KOPT-K1 (cell line): ENCODE data around the gene PLET1.
A peak's percentile ranks its signal among the peaks of the same experiment; 100 is the strongest.

Experiments
- H3K27ac ChIP-seq: fragments of 200-600 bp; sonication (generic); 2 replicates; pipeline ENCODE4 v1.5.1; 2016; ENCODE audit warnings: antibody characterized with exemption, mild to moderate bottlenecking, low read depth, low read length; ENCODE audit not compliant: poor library complexity, severe bottlenecking
- H3K36me3 ChIP-seq: fragments of 200-600 bp; sonication (generic); 2 replicates; pipeline ENCODE4 v1.5.1; 2017; ENCODE audit warnings: antibody characterized with exemption, mild to moderate bottlenecking, low read length, moderate library complexity; ENCODE audit not compliant: insufficient read depth
- H3K9me3 ChIP-seq: fragments of 200-600 bp; sonication (generic); 2 replicates; pipeline ENCODE4 v1.5.1; 2017; ENCODE audit warnings: antibody characterized with exemption, low read length, mild to moderate bottlenecking; ENCODE audit not compliant: insufficient read depth, poor library complexity, severe bottlenecking

The PLET1 gene

GRCh38 chr11:112260490-112260889 lies at the start of gene PLET1:
Gene PLET1 (minus strand): TSS chr11:112260860. CDS start chr11:112260589, 271 bp downstream.
- no peak within 1 kb of the TSS for H3K27ac ChIP-seq

GRCh38 chr11:112310419-112310818 lies 49.8 kb upstream of the PLET1 start:
- no peaks in the 10 kb centered on the region for H3K9me3 ChIP-seq
- H3K27ac ChIP-seq, result no peak overlapping the region
- no peaks in the 10 kb centered on the region for H3K36me3 ChIP-seq

More at GRCh38 chr11:112260490-112260889, at the start of gene PLET1:
- Histone ChIP-seq H3K36me3 (no peaks in the 10 kb centered on the region), H3K9me3 (no peaks in the 10 kb centered on the region)

GRCh38 chr11:112308651-112309050 lies 48.0 kb upstream of the PLET1 start:
- Histone ChIP-seq H3K27ac (no peak overlapping the region), H3K36me3 (no peaks in the 10 kb centered on the region), H3K9me3 (no peaks in the 10 kb centered on the region)

GRCh38 chr11:112307616-112308015 lies 47.0 kb upstream of the PLET1 start:
- no peaks in the 10 kb centered on the region for H3K36me3 ChIP-seq
- H3K27ac ChIP-seq, result no peak overlapping the region
- no peaks in the 10 kb centered on the region for H3K9me3 ChIP-seq

GRCh38 chr11:112306230-112306629 lies 45.6 kb upstream of the PLET1 start:
- Histone ChIP-seq H3K36me3 (no peaks in the 10 kb centered on the region), H3K27ac (no peak overlapping the region), H3K9me3 (no peaks in the 10 kb centered on the region)

- H3K36me3 ChIP-seq, result no peaks in the 10 kb centered on the region
- no peak overlapping the region for H3K27ac ChIP-seq
- no peaks in the 10 kb centered on the region for H3K9me3 ChIP-seq
These were observed 44.3 kb upstream of the PLET1 start for GRCh38 chr11:112304914-112305313.

- Histone ChIP-seq H3K27ac (no peak overlapping the region), H3K36me3 (no peaks in the 10 kb centered on the region), H3K9me3 (no peaks in the 10 kb centered on the region)
These were observed 43.0 kb upstream of the PLET1 start for GRCh38 chr11:112303616-112304015.

GRCh38 chr11:112302226-112302868 lies 41.7 kb upstream of the PLET1 start:
- Histone ChIP-seq H3K9me3 (no peaks in the 10 kb centered on the region), H3K36me3 (no peaks in the 10 kb centered on the region), H3K27ac (no peak overlapping the region)

- Histone ChIP-seq H3K9me3 (no peaks in the 10 kb centered on the region), H3K27ac (no peak overlapping the region), H3K36me3 (no peaks in the 10 kb centered on the region)
These were observed 39.6 kb upstream of the PLET1 start for GRCh38 chr11:112300094-112300786.

GRCh38 chr11:112298535-112298934 lies 37.9 kb upstream of the PLET1 start:
- Histone ChIP-seq H3K36me3 (no peaks in the 10 kb centered on the region), H3K9me3 (no peaks in the 10 kb centered on the region), H3K27ac (no peak overlapping the region)

GRCh38 chr11:112297248-112297866 lies 36.7 kb upstream of the PLET1 start:
- peak overlapping the region; percentile 31 for H3K27ac ChIP-seq

GRCh38 chr11:112296044-112296443 lies 35.4 kb upstream of the PLET1 start:
- Histone ChIP-seq H3K36me3 (no peaks in the 10 kb centered on the region), H3K27ac (no peak overlapping the region)

More at GRCh38 chr11:112297248-112297866, 36.7 kb upstream of the PLET1 start:
- Histone ChIP-seq H3K36me3 (no peaks in the 10 kb centered on the region), H3K9me3 (no peaks in the 10 kb centered on the region)

GRCh38 chr11:112294688-112295340 lies 34.2 kb upstream of the PLET1 start:
- Histone ChIP-seq H3K27ac (no peak overlapping the region), H3K36me3 (no peaks in the 10 kb centered on the region), H3K9me3 (no peaks in the 10 kb centered on the region)

More at GRCh38 chr11:112296044-112296443, 35.4 kb upstream of the PLET1 start:
- no peaks in the 10 kb centered on the region for H3K9me3 ChIP-seq

- H3K27ac ChIP-seq, result no peak overlapping the region
- H3K36me3 ChIP-seq, result no peaks in the 10 kb centered on the region
- no peaks in the 10 kb centered on the region for H3K9me3 ChIP-seq
These were observed 33.0 kb upstream of the PLET1 start for GRCh38 chr11:112293614-112294013.

GRCh38 chr11:112292785-112293407 lies 32.2 kb upstream of the PLET1 start:
- Histone ChIP-seq H3K27ac (no peak overlapping the region), H3K36me3 (no peaks in the 10 kb centered on the region), H3K9me3 (no peaks in the 10 kb centered on the region)
